ENCODE measurements around the gene CPNE5.
"Not testable (repeated sequence)": the region's sequence is repeated elsewhere in the genome, so short reads cannot be mapped to it uniquely, and the experiment has no call there.

CPNE5 gene

DNA sequence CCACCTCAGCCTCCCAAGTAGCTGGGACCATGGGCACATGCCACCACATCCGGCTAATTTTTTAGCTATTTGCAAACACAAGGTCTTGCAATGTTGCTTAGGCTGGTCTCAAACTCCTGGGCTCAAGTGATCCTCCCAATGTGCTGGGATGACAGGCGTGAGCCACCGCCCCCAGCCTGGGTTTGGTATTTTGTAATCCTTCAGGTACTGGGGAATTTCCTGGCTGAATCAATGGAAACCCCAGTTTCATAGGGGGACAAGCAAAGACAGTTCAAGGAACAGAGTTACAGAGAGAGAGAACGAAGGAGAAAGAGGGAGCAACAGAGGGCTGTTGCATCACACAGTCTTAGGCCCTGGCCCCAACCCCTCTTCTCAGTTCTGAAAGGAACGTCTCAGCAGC is 105.9 kb downstream of the CPNE5 start:
- DNase-seq (ENCODE audit: extremely low spot score, insufficient read length, low read depth) (no peak), FAIRE-seq (no peak)

DNA sequence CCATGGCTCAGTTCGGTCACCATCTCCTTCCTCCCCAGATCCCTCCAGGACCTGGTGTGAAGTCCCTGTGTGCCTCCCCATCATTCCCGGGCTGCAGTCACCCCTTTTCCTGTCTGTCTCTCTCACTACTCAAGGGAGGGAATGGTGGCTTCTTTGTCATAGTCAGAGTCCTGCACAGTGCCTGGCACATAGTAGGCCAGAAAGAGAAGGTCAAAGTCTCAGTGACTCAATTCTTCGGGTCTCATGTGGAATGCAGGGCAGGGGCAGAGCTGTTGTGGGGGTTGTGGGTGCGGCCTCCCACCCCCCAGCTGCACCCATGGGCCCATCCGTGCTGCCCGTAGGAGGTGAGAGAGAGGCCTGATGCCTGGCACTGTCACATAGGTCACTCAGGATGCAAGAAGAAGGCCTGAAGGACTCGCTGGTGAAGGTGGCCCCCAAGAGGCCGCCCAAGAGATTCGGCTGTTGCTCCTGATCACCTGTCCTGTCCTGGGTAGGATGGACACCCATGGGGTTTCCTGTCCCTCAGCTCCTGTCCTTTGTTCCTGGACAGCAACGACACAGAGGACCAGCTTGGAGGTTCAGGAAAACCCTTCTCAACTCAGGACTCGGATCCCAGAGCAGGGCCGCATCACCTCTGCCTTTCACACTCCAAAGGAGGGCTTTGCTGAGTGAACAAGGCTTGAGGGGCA is 107.5 kb downstream of the CPNE5 start:
- no peak for FAIRE-seq
- no peak for DNase-seq (ENCODE audit: extremely low spot score, insufficient read length, low read depth)

DNA sequence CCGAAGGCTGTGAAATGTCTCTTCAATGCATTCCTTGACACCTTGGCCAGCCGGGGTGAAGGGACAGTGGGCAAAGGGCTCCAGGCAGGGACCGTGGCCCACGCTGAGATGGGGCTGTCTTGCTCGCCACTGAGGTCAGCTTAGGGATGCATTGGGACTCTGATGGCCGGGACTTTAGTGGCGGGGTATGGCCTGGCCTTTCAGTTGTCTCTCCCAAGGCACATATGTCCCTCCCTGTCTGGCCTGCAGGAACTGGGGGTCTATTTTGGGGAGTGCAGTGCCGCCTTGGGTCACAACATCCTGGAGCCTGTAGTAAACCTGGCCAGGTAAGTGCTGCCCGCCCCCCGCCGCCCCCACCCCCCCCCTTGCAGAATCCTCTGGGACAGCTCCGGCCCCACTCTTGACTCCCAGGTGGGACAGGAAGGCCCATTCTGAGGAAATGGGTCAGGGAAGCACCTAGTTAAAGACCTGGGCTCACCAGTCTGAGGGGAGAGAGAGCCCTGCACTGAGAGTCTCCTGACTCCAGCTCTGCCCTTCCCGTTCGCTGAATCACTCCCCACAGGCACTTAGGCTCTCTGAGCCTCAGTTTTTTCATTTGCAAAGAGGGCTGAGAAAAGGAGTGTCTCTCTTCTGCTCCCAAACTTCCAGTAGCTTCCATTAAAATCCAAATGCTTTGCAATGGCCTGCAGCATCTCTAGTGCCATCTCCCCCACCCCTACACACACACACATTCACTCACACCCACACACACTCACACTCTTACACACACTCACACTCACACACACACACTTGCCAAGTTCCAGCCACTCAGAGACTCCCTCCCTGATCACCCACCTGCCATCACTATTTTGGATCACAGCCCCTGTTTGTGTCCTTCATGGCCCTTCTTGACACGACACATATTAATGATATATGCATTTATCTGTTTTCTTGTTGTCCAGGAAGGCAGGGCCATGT is 108.5 kb downstream of the CPNE5 start:
- DNase-seq (ENCODE audit: extremely low spot score, insufficient read length, low read depth) (no peak), FAIRE-seq (no peak)

- no peak for FAIRE-seq
These were observed 110.1 kb downstream of the CPNE5 start for GRCh38 chr6:36729161-36729524.

GRCh38 chr6:36728289-36729160 is 110.7 kb downstream of the CPNE5 start:
- DNase-seq (ENCODE audit: extremely low spot score, insufficient read length, low read depth) (no peak), FAIRE-seq (no peak)

More at GRCh38 chr6:36729161-36729524, 110.1 kb downstream of the CPNE5 start:
- DNase-seq (ENCODE audit: extremely low spot score, insufficient read length, low read depth) = no peak

DNA sequence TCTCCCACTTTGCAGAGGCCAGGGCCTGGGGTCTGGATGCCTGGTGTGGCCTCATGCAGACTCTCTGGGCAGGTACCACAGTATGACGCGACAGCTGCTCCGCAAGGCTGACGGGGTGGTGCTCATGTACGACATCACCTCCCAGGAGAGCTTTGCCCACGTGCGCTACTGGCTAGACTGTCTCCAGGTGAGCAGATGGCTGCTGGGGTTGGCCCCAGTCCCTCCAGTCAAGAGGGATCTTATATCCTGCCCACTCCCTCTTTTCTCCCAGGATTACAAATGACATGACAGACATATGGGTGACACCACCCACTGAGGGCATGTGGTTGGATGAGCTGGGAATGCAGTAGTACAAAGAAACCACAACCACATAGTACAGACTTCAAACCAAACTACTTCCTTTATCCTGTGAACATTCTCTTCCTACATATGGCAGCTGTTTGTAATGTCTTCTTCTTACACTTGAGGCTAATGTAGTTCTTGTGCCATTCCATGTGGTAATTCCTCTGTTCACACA is 111.7 kb downstream of the CPNE5 start:
- DNase-seq (ENCODE audit: extremely low spot score, insufficient read length, low read depth) (no peak), FAIRE-seq (peak; percentile 53)

DNA sequence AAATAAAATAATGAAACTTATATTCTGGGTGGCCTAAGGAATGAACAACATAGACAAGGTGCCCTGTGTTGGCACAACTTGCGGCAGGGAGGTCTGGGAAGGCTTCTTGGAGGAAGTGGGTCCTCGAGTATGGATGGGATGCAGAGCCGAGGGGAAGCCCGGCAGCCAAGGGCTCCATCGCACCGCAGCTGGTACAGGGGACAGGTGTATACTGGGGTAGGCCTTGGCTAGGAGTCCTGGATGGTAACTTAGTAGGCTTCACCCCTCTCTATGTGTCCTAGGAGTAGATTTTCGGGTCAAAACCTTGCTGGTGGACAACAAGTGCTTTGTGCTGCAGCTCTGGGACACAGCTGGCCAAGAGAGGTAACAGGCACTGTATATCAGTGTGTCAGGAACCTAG is 113.7 kb downstream of the CPNE5 start:
- DNase-seq (ENCODE audit: extremely low spot score, insufficient read length, low read depth) = no peak

DNA sequence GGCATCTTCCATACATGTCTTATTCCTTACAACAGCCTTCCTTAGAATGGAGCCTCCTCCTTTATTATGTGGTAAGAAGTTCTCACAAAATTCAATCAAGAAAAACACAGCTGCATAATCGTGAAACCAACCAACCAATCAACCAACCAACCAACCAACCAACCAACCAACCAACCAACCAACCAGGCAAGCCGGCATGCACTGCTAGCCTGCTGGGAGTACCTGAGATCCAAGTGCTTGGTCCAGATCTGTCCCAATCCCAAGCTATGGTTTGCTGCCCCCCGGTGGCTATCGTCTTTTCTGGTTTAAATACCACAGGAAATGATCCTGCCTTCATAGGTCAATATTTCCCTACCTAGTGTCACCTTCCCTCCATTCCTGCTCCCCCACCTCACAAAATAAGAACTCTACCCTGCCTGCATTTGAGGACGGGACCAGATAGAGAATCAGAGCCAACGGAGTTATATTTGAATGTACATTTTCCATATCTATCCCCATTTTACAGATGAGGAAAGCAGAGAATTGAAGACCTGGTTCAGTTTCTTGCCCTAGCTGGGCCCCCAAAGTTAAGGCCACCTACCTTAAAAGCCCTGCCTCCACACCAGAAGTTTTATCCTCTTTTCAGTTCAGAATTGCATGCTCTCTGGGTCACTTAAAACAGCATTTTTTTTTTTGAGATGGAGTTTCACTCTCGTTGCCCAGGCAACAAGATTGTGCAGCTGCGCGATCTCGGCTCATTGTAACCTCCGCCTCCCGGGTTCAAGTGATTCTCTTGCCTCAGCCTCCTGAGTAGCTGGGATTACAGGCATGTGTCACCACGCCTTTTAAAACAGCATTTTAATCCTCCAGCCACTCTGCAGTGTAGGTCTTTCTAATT is 114.5 kb downstream of the CPNE5 start:
- DNase-seq (ENCODE audit: extremely low spot score, insufficient read length, low read depth) = no peak
- FAIRE-seq = peak; percentile 65

More for the DNA sequence above, 113.7 kb downstream of the CPNE5 start:
- no peak for FAIRE-seq

DNA sequence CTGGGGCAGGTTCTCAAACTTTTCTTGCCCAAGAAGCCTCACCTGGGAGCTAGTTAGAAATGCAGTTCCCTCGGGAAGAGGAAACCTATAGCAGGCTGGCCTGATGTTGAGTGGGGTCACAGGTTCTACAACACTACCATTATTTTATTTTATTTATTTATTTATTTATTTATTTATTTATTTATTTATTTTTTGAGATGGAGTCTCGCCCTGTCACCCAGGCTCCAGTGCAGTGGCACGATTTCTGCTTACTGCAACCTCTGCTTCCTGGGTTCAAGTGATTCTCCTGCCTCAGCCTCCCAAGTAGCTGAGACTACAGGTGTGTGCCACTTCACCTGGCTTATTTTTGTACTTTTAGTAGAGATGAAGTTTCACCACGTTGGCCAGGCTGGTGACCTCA is 115.3 kb downstream of the CPNE5 start:
- DNase-seq (ENCODE audit: extremely low spot score, insufficient read length, low read depth); FAIRE-seq: not testable (repeated sequence)

DNA sequence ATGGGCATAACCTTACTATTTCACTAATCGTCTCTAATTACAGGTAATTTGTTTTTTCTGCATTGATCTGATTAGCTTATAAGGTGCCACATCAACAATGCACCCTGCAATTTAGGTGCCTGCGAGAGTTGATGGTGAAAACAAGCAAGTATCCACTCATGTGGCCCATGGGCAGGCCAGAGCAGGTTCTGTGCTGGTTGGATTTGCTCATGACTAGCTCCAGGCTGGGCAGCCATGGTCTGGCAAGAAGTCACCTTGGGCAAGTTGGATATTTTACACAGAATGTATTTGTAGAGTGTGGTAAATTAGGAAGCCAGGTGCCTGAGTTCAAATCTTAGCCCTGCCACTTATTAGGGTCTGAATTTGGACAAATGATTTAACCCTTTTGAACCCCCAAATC is 116.4 kb downstream of the CPNE5 start:
- DNase-seq (ENCODE audit: extremely low spot score, insufficient read length, low read depth) (no peak), FAIRE-seq (no peak)

- no peak for FAIRE-seq
- no peak for DNase-seq (ENCODE audit: extremely low spot score, insufficient read length, low read depth)
These were observed 116.9 kb downstream of the CPNE5 start for GRCh38 chr6:36722365-36722764.

DNA sequence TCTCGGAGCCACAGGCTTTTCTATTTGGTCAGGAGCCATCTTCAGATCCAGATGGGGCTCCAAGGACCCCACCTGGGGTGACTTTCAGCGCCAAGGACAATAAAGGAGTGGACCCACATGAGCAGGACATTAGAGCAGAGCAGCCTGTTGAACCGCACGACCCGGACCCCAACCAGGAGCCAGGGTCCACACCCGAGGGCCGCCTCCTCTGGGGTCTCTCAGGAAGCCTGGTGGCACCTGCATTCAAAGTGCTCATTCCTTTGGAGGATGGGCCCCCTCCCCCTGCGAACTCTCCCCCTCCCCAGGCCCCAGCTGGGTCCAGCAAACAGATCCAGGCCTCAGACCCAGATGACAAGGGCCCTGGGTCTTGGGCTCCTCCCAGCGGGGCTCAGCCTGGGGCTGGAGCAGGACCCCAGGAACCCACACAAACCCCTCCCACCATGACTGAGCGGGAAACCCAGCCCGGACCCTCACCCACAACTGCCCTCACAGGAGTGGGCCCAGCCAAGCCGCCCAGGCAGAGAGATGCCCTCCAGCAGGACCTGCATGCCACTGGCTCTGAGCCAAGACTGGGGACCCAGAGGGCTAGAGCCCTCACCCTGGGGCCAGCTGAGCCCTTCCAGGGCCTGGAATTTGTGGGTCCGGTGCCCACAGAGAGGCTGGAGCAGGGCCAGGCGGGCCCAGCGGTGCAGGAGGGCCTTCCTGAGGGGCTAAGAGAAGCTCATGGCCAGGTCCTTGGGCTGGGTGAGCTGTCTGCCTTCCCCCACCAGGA is 117.7 kb downstream of the CPNE5 start:
- FAIRE-seq (no peak), DNase-seq (ENCODE audit: extremely low spot score, insufficient read length, low read depth) (no peak)

DNA sequence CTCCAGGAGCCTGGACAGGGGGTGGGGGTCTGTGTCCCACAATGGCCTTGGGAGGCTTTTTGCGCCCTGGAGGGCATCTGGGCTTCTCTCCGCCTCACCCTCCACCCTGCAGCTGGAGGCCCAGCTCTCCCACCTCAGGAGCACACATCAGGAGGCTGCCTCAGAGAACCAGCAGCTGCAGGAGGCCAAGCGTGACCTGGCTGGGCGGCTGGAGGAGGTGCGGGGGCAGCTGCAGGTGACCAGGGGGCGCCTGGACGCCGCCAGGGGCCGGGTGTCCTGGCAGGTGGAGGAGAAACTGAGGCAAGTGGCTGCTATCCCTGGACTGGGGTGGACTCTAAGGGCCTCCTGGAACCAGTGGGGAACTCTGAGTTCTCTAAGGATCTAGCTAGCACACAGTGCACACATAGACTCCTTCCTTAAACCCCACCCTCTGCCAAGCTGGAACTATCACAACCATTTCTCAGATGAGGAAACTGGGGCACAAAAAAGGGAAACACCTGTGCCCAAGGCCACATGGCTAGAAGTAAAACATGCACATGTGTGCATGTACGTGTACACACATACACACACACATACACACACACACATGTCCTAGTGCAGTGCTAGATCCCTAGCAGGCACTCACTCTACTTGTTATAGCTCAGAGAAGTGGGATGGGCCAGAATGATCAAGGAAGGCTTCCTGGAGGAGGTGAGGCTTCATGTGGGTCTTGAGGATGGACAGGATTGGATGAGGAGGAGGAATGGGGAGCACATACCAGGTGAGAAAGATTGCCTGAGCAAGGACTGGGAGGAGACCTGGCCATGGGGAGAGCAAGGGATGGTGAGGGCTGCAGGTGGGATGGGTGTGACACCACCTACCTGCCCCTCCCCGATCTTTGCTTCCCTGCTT is 118.7 kb downstream of the CPNE5 start:
- no peak for DNase-seq (ENCODE audit: extremely low spot score, insufficient read length, low read depth)
- no peak for FAIRE-seq

DNA sequence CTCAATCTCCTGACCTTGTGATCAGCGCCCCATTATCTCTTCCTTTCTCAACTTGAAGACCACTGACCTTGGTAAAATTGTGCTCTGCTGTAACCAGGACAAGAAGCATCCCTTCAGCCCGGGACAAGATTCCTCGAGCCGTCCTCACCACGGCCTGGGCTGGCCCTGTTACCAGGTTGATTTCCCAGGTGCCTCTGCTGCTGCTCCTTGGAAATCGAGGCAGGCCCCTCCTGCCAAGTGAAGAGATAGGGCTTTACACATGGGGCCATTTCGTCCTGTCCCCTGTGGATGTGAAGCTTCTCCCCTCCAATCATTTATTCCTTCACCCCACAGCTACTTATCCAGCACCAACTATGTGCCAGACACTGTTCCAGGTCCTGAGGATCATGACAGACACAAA is 120.1 kb downstream of the CPNE5 start:
- no peak for DNase-seq (ENCODE audit: extremely low spot score, insufficient read length, low read depth)
- no peak for FAIRE-seq

DNA sequence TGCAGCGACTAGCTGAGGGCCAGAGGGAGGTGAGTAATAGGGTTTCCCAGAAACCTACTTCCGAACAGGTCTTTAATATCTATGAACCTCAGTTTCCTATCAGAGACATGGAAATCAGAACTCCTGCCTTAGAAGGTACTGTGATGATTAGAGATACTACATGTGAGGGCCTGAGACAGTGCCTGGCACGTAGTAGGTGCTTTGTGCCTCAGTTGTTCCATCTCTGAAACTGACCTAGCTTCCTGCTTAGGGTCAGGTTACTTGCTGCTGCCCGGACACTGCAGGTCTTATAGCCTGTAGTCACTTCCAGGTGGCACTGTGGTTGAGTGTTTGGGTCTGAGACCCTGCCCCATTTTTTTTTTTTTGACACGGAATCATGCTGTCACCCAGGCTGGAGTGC is 120.7 kb downstream of the CPNE5 start:
- DNase-seq (ENCODE audit: extremely low spot score, insufficient read length, low read depth) (no peak), FAIRE-seq (no peak)

DNA sequence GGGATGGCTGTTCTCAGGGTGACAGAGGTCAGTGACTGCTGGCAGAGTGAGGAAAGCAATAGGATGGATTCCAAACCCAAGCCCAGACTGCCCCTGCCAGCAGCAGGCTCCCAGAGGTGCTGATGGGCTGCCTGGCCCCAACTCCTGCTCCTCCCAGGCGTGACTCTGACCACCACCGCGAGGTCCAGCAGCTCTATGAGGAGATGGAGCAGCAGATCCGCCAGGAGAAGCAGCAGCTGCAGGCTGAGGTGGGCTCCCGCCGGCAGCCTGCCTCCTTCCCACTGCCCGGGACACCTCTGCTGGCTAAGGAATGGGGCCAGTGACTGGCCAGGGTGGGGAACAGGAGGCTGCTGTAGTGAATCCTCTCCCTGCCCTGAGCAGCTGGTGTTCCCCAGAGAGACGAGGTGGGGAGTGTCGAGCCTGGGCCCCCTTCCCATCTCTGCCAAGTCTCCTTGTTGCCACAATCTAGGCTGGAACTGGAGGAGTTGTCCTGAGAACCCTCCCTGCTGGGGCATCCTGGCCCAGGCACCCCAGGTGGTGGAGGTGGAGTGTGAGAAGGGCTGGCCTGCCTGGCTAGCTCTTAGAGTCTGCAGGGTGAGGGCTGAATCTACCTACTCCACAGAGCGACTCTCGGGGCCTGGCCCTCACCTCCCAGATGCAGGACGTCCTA is 121.2 kb downstream of the CPNE5 start:
- DNase-seq (ENCODE audit: extremely low spot score, insufficient read length, low read depth) (no peak), FAIRE-seq (no peak)

- DNase-seq (ENCODE audit: extremely low spot score, insufficient read length, low read depth) (no peak), FAIRE-seq (no peak)
These were observed 121.9 kb downstream of the CPNE5 start for GRCh38 chr6:36717231-36717825.

Data from GM18507 (cell line).